Measurements from ENCODE around the gene FBXO5. TPM values are rescaled to one million over a fixed set of nuclear protein-coding genes. Genes with fewer than 3 reads are reported as not detected.

FBXO5 gene
- total and polyA plus RNA-seq, 9 of the 15 experiments (the other 6 are each of a cell fraction or from before 2014, with no cell fraction given), result 17.8 to 89.3 (median 62.9) TPM

DNA sequence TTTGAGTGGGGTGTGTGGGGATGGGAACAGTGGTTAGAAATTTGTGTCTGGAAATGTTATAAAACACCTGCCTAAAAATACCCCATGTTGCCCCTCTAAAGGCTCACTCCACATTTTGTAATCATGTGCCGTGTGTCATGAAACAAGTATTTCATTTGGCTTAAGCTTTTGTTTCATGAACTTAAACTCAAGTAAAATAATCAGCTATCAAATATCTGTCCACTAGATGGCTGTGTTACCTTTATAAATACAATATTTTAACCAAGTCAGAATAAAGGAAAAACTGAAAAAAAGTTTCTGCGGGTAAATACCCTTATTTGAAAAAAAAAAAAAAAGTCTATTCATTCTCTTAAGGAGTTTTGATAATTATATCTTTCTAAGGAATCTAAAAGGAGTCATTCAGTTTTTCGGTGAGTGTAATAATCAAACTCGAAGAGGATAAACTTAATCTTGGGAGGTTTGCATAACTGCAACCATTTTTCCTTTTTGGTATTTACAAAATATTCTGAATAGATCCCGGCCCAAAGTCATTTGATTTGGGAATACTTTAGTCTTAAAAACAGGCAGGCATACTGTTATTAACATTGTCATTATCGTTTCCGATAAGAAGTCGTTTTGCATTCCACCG is 49.5 kb upstream of the FBXO5 start:
- Histone ChIP-seq H4K20me1 (replicated peaks; ENCODE audit: control insufficient read depth, insufficient read depth, low read length) (no peaks in the 10 kb centered on the region), H3K4me1 (replicated peaks in 1 of 2; ENCODE audit: control insufficient read depth in 2 of 2, insufficient read depth in 2 of 2, low read length in 2 of 2) (no peaks in the 10 kb centered on the region), H3K27ac (ENCODE audit: extremely low read depth, low read depth, low read length) (no peak overlapping the region), H2AFZ (ENCODE audit: low read depth, low read length) (no peak overlapping the region), H3K9me1 (ENCODE audit: control insufficient read depth, insufficient read depth, low read length) (no peaks in the 10 kb centered on the region), H3K9me3 (replicated peaks; ENCODE audit: control insufficient read depth, insufficient read depth, low read depth, low read length) (no peaks in the 10 kb centered on the region), H3K4me3 (no peak overlapping the region), H3K27me3 (ENCODE audit: control insufficient read depth in 2 of 2, insufficient read depth in 2 of 2, low read length in 2 of 2) (no peaks in the 10 kb centered on the region; a peak in 1 of 5 replicates), H3K4me2 (ENCODE audit: insufficient read depth, low read length) (no peak overlapping the region), H3K36me3 (ENCODE audit: control insufficient read depth, insufficient read depth, low read length) (no peaks in the 10 kb centered on the region), H3K79me2 (ENCODE audit: control insufficient read depth, insufficient read depth, low read length) (no peaks in the 10 kb centered on the region), H3K9ac (ENCODE audit: insufficient read depth in 1 of 2, low read depth in 2 of 2, low read length in 2 of 2) (no peak overlapping the region)
- ATAC-seq (peak; percentile 58; the same call in 2 of the 3 replicates), FAIRE-seq (peak; percentile 72), DNase-seq (ENCODE audit: extremely low read depth in 1 of 4, low spot score in 3 of 4) (peak in 3 of 4 experiments; percentile 17 to 30 (median 17))
- intact Hi-C loops (cut with micrococcal nuclease) (loop anchor here (5.0 kb wide), 3 partner anchors 480 to 1245 kb away; no protein-coding TSS in a partner anchor), in situ Hi-C loops (cut with MboI) (no loop called here)
- 10% methylated on average over 9 of the region's 9 CpGs for WGBS (ENCODE audit: insufficient coverage, low coverage, missing lambda C conversion rate)
- no TSS peak for BruUV-seq (replicated peaks)
- POLR2A ChIA-PET, result no interaction called here
- CTCF ChIA-PET (ENCODE audit: low intra/inter-chr PET ratio), result interaction anchor here (0.6 to 0.7 kb wide), 3 partner anchors 99 to 1113 kb away, joined by 3 to 5 read pairs (median 4); no protein-coding TSS in a partner anchor
- TF ChIP-seq CTCFL (IDR thresholded peaks at IDR 0.05; ENCODE audit: borderline replicate concordance, insufficient read depth, low read depth, low read length, poor library complexity, severe bottlenecking) (no peak), FOXP4 (CRISPR knock-in tag; IDR thresholded peaks at IDR 0.05; ENCODE audit: borderline replicate concordance) (no peak), ETV1 (tag; conservative IDR thresholded peaks at IDR 0.05; ENCODE audit: low read depth) (no peak), COPS2 (conservative IDR thresholded peaks at IDR 0.05) (no peak), CLOCK (CRISPR knock-in tag; IDR thresholded peaks at IDR 0.05; ENCODE audit: borderline replicate concordance) (no peak), NR1H2 (CRISPR knock-in tag; IDR thresholded peaks at IDR 0.05) (no peak), CHD2 (IDR thresholded peaks at IDR 0.05; ENCODE audit: low read depth, low read length) (no peak), HDGF (IDR thresholded peaks at IDR 0.05) (no peak), RAD21 (CRISPR knock-in tag; conservative IDR thresholded peaks at IDR 0.05 in 1 of 2, IDR thresholded peaks at IDR 0.05 in 1 of 2) (peak; percentile 45 to 53), SMARCE1 (IDR thresholded peaks at IDR 0.05) (no peak), ZNF384 (IDR thresholded peaks at IDR 0.05; ENCODE audit: low read depth, low read length) (no peak)
- TF ChIP-seq, protein P1, sequence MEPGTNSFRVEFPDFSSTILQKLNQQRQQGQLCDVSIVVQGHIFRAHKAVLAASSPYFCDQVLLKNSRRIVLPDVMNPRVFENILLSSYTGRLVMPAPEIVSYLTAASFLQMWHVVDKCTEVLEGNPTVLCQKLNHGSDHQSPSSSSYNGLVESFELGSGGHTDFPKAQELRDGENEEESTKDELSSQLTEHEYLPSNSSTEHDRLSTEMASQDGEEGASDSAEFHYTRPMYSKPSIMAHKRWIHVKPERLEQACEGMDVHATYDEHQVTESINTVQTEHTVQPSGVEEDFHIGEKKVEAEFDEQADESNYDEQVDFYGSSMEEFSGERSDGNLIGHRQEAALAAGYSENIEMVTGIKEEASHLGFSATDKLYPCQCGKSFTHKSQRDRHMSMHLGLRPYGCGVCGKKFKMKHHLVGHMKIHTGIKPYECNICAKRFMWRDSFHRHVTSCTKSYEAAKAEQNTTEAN (CRISPR knock-in tag; IDR thresholded peaks at IDR 0.05), result no peak
